Measurements from ENCODE around the gene KCNC3. TPM values are rescaled to one million over a fixed set of nuclear protein-coding genes. Genes with fewer than 3 reads are reported as not detected.
"Not testable (repeated sequence)": the region's sequence is repeated elsewhere in the genome, so short reads cannot be mapped to it uniquely, and the experiment has no call there.

The KCNC3 gene
- total RNA-seq, 1 donor from 2014 or later, result 19.2 TPM

- no peak for DNase-seq (ENCODE audit: low spot score)
- peaks cover 12% of the 10 kb centered on the region for H3K9me3 Mint-ChIP-seq
- H3K36me3 Mint-ChIP-seq (ENCODE audit: low read depth), result peaks cover 29% of the 10 kb centered on the region
- H3K4me1 Mint-ChIP-seq (ENCODE audit: low read depth), result peaks cover 8% of the 10 kb centered on the region
- no peaks in the 10 kb centered on the region for H3K27me3 Mint-ChIP-seq (ENCODE audit: low read depth)
- H3K4me3 Mint-ChIP-seq (ENCODE audit: low read depth), result no peak overlapping the region
- intact Hi-C loops (cut with micrococcal nuclease), result no loop called here
- H3K27ac Mint-ChIP-seq, result no peak overlapping the region
Measured at GRCh38 chr19:50341091-50341564, 12.0 kb upstream of the KCNC3 start.

GRCh38 chr19:50340331-50340730 is 11.2 kb upstream of the KCNC3 start:
- H3K27me3 Mint-ChIP-seq (ENCODE audit: low read depth), result no peaks in the 10 kb centered on the region
- H3K27ac Mint-ChIP-seq, result no peak overlapping the region
- peaks cover 26% of the 10 kb centered on the region for H3K36me3 Mint-ChIP-seq (ENCODE audit: low read depth)
- intact Hi-C loops (cut with micrococcal nuclease), result no loop called here
- H3K9me3 Mint-ChIP-seq, result peaks cover 10% of the 10 kb centered on the region
- H3K4me3 Mint-ChIP-seq (ENCODE audit: low read depth), result no peak overlapping the region
- H3K4me1 Mint-ChIP-seq (ENCODE audit: low read depth), result peaks cover 13% of the 10 kb centered on the region
- DNase-seq (ENCODE audit: low spot score), result no peak

DNA sequence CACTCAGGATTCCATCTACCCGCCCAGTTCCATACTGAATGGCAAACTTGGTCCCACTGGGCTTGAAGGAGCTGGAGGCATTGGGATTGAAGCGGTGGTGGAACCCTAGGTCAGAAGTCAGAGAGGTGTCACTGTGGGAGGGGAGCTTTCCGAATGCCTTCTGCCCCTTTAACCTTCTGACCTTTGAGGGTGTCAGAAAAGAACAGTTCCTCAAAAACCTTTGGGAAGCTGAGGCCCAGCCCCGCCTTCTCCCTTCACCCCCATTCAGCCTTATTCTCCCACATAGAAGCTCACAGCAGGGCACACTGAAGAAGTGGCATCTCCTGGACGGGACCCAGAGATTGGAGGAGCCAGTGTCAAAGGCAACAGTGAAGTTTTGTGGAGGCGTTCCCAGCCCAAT is 7.9 kb upstream of the KCNC3 start:
- peaks cover 29% of the 10 kb centered on the region for H3K4me1 Mint-ChIP-seq (ENCODE audit: low read depth)
- intact Hi-C loops (cut with micrococcal nuclease); H3K4me3 Mint-ChIP-seq (ENCODE audit: low read depth); H3K9me3 Mint-ChIP-seq; DNase-seq (ENCODE audit: low spot score); H3K27ac Mint-ChIP-seq; H3K27me3 Mint-ChIP-seq (ENCODE audit: low read depth): not testable (repeated sequence)
- H3K36me3 Mint-ChIP-seq (ENCODE audit: low read depth), result peaks cover 11% of the 10 kb centered on the region

DNA sequence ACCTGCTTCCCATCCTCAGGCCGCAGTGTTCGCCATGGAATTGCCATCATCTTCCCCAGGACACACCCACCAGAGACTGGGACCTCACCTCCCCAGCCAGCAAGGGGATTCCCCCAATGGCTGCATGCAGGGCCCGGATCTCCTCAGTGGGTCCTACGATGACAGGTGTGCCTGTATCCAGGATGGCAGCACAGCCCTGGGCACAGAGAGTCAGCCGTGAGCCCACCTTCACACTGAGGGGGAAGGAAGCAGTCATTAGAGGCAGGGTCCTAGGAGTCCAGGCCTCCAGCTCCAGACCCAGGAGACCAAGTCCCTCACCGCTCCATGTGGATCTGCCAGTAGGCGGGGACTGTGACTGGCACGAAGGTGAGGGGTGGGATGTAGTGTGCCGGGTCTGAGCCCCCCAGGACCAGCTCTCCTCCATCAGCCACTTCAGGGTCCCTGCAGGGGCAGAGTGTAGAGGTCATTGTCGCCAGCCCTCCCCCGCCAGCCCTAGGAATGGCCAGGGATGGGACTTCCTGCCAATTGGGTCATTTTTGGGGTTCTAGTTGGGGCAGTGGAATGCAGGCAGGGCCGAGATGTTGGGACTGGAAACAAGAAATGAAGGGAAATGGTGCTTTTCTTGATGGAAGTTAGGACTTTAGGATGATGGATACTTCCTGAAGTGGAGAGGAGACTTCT is 5.7 kb upstream of the KCNC3 start:
- Mint-ChIP-seq H3K36me3 (ENCODE audit: low read depth) (peaks cover 5% of the 10 kb centered on the region), H3K27ac (peak overlapping the region; percentile 11), H3K9me3 (no peaks in the 10 kb centered on the region)

DNA sequence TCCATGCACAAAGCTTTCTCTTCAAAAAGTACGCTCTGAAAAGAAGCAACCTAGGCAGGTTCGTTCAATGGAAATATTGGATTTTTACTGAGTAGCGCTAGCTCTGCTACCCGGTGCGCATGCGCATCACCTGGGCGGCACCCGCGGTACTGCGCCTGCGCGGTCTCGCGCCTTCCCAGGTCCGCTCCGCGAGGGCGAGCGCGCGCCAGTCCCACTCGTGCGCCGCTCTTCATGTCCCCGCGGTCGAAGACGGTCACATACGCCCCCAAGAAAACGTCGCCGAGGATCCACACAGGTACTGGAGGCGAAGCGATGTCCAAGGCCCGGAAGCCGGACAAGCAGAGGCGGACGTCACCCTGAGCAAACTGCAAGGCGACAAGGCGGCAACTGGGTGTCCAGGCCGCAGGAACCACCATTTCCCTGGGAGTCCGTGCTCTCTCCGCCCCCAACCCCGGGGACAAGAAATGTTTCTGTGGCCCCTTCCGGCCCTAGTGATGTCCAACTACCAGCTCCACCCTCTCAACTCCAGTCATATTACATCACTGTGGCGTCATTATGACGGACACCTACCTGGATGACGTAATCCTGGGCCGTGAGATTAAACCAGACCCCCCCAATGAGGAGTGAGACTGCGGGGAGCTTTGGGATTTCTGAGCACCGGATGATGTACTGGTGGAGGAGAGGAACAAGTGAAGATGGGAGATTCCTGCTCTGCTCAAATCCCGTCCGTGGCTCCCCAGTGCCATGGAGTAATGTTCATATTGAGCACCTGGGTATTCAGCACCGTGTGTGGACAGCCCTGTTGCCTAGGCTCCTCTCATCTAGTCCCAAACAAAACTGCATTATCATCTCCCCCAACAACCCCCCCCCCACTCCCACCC is 4.8 kb upstream of the KCNC3 start:
- no peaks in the 10 kb centered on the region for H3K9me3 Mint-ChIP-seq
- peaks cover 4% of the 10 kb centered on the region for H3K36me3 Mint-ChIP-seq (ENCODE audit: low read depth)
- intact Hi-C loops (cut with micrococcal nuclease), result loop anchor here (5.0 kb wide), 1 partner anchor 43 kb away; the partner anchor contains the start of gene NR1H2
- H3K27ac Mint-ChIP-seq, result peak overlapping the region; percentile 98
- peak overlapping the region; percentile 83 for H3K4me3 Mint-ChIP-seq (ENCODE audit: low read depth)
- no peaks in the 10 kb centered on the region for H3K27me3 Mint-ChIP-seq (ENCODE audit: low read depth)
- DNase-seq (ENCODE audit: low spot score), result peak; percentile 84
- peaks cover 48% of the 10 kb centered on the region for H3K4me1 Mint-ChIP-seq (ENCODE audit: low read depth)

More for the DNA sequence above, 5.7 kb upstream of the KCNC3 start:
- no peak for DNase-seq (ENCODE audit: low spot score)
- H3K4me3 Mint-ChIP-seq (ENCODE audit: low read depth), result peak overlapping the region; percentile 53
- peaks cover 42% of the 10 kb centered on the region for H3K4me1 Mint-ChIP-seq (ENCODE audit: low read depth)
- no peaks in the 10 kb centered on the region for H3K27me3 Mint-ChIP-seq (ENCODE audit: low read depth)
- intact Hi-C loops (cut with micrococcal nuclease), result loop anchor here (5.0 kb wide), 1 partner anchor 42 kb away; the partner anchor contains the start of gene NR1H2

DNA sequence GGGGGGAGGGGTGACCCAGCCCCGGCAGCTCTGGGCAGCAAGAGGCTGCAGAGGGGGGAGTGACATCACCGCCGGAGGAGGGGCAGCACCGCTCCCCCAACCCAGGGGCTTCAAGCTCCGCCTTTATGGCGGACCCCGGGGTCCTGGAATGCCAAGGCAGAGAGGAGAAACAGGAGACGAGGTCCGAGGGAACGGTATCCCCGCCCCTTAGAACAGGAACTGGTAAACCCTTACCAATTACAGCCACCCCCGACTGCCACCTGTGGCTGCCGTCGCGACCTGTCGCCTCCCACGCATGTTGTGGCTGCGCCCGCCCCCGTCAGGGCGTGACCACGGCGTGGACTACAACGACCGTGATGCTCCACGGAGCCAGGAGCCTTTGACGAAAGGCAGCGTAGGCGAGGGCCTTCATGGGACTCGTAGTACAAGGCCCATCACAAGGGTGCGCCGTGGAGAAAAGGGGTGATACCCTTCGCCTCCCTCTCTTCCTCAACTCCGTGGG is 4.1 kb upstream of the KCNC3 start:
- H3K36me3 Mint-ChIP-seq (ENCODE audit: low read depth), result peaks cover 4% of the 10 kb centered on the region
- peak overlapping the region; percentile 83 for H3K4me3 Mint-ChIP-seq (ENCODE audit: low read depth)
- peak; percentile 94 for DNase-seq (ENCODE audit: low spot score)
- peak overlapping the region; percentile 98 for H3K27ac Mint-ChIP-seq
- intact Hi-C loops (cut with micrococcal nuclease), result loop anchor here (5.0 kb wide), 1 partner anchor 44 kb away; the partner anchor contains the start of gene NR1H2
- peaks cover 48% of the 10 kb centered on the region for H3K4me1 Mint-ChIP-seq (ENCODE audit: low read depth)
- no peaks in the 10 kb centered on the region for H3K9me3 Mint-ChIP-seq
- no peaks in the 10 kb centered on the region for H3K27me3 Mint-ChIP-seq (ENCODE audit: low read depth)

DNA sequence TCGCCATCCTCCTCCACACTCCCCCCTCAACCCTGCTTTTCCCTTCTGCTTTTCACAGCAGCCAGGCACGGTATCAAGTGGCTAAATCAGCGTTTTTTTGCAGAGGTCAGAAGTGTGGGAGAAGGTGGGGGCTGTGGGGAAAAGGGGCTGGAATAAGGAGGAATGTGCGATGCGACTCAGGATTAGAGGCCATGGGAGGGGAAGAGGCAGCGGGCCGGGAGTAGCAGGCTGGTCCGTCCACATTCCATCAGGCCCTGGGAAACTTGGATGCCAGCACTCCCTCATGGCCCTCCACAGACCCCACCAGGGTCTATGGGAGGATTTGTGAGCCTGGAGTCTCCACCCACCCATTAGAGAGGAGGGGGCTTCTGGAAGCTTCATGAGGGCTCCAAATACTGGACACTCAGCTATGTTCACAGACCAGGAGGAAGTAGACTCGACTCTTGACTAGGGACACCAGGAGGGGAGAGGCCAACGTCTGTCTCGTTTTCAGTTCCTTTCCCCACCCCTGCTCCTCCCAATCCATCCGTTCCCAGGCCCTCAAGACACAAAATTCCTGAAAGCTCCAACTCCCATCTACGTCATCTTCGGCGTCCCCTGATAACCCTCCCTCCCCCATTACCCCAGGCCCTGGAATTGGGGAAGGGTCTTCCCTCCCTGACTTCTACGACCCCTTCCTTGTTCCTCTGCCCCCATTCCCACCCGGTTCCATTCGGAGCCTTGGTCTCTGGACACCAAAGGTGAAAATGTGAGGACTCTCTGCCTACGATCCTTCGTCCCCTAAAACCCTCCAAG is 3.3 kb upstream of the KCNC3 start:
- intact Hi-C loops (cut with micrococcal nuclease), result loop anchor here (5.0 kb wide), 1 partner anchor 45 kb away; the partner anchor contains the start of gene NR1H2
- Mint-ChIP-seq H3K27me3 (ENCODE audit: low read depth) (peaks cover 5% of the 10 kb centered on the region), H3K9me3 (no peaks in the 10 kb centered on the region), H3K4me3 (ENCODE audit: low read depth) (peak overlapping the region; percentile 83), H3K4me1 (ENCODE audit: low read depth) (peaks cover 52% of the 10 kb centered on the region), H3K27ac (peak overlapping the region; percentile 83), H3K36me3 (ENCODE audit: low read depth) (peaks cover 9% of the 10 kb centered on the region)
- DNase-seq (ENCODE audit: low spot score), result no peak

DNA sequence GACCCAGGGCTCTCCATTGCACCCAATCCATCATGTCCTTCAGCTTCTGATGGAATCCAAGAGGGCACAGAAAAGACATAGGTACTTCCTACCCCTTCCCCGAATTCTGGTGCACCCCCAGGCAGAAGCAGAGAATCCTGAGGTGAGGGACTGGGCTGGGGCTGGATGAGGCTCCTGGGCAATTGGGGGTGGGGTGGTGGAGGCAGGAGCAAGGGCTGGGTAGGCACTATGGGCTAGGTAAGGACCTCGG is 2.7 kb upstream of the KCNC3 start:
- Mint-ChIP-seq H3K36me3 (ENCODE audit: low read depth) (peaks cover 14% of the 10 kb centered on the region), H3K4me3 (ENCODE audit: low read depth) (peak overlapping the region; percentile 83), H3K27ac (peak overlapping the region; percentile 88), H3K27me3 (ENCODE audit: low read depth) (peaks cover 10% of the 10 kb centered on the region), H3K4me1 (ENCODE audit: low read depth) (peaks cover 57% of the 10 kb centered on the region), H3K9me3 (no peaks in the 10 kb centered on the region)
- intact Hi-C loops (cut with micrococcal nuclease), result loop anchor here (2.0 to 5.0 kb wide), 3 partner anchors 15 to 45 kb away; partner anchors contain the start of gene NR1H2
- DNase-seq (ENCODE audit: low spot score), result no peak

- Mint-ChIP-seq H3K9me3 (no peaks in the 10 kb centered on the region), H3K27ac (peak overlapping the region; percentile 88), H3K27me3 (ENCODE audit: low read depth) (peaks cover 15% of the 10 kb centered on the region), H3K36me3 (ENCODE audit: low read depth) (peaks cover 19% of the 10 kb centered on the region), H3K4me1 (ENCODE audit: low read depth) (peaks cover 62% of the 10 kb centered on the region), H3K4me3 (ENCODE audit: low read depth) (peak overlapping the region; percentile 83)
- intact Hi-C loops (cut with micrococcal nuclease), result loop anchor here (2.0 to 5.0 kb wide), 3 partner anchors 15 to 46 kb away; partner anchors contain the start of gene NR1H2
- DNase-seq (ENCODE audit: low spot score), result no peak
Measured at GRCh38 chr19:50331221-50331993, 2.2 kb upstream of the KCNC3 start.

DNA sequence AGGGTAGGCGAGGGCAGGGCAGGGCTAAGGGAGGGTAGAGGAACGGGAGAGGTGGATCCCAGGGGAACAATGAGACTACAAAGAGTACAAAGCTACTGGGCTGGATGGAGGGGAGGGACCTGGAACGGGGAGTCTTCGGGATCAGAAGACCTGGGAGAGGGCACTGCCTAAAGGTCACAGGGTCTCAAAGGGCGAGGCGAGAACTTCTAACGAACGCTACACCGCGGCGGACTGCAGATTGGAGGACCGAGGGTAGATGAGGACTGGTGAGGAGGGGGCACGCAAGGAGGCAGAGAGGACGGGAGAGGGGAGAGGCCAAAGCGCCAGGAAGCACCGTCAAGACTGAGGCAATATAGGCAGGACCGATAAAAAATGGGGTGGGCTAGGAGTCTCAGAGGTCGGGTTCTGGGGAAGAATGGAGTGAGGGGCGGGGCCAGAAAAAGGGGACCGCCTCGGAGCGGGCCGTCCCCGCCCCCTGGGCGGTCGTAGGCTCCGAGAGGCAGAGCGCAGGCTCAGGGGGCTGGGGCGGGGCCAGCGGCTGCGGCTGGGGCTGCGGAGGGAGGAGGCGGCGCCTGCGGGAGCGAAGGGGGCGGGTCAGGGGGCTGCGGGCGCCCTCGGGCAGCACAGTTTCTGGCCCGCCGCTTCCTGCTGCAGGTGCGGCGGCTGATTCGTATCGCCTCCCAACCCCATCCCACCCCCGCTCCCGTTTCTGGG is 1.3 kb upstream of the KCNC3 start:
- H3K36me3 Mint-ChIP-seq (ENCODE audit: low read depth), result peaks cover 19% of the 10 kb centered on the region
- peaks cover 15% of the 10 kb centered on the region for H3K27me3 Mint-ChIP-seq (ENCODE audit: low read depth)
- H3K4me3 Mint-ChIP-seq (ENCODE audit: low read depth), result peak overlapping the region; percentile 91
- DNase-seq (ENCODE audit: low spot score), result peak; percentile 89
- intact Hi-C loops (cut with micrococcal nuclease), result loop anchor here (2.0 to 5.0 kb wide), 3 partner anchors 16 to 47 kb away; partner anchors contain the start of gene NR1H2
- H3K4me1 Mint-ChIP-seq (ENCODE audit: low read depth), result peaks cover 63% of the 10 kb centered on the region
- no peaks in the 10 kb centered on the region for H3K9me3 Mint-ChIP-seq
- H3K27ac Mint-ChIP-seq, result peak overlapping the region; percentile 95

GRCh38 chr19:50329926-50330294 is 733 bp upstream of the KCNC3 start:
- H3K4me1 Mint-ChIP-seq (ENCODE audit: low read depth), result peaks cover 58% of the 10 kb centered on the region
- not testable (repeated sequence) for H3K9me3 Mint-ChIP-seq; DNase-seq (ENCODE audit: low spot score)
- peaks cover 15% of the 10 kb centered on the region for H3K27me3 Mint-ChIP-seq (ENCODE audit: low read depth)
- peaks cover 19% of the 10 kb centered on the region for H3K36me3 Mint-ChIP-seq (ENCODE audit: low read depth)
- peak overlapping the region; percentile 95 for H3K27ac Mint-ChIP-seq
- intact Hi-C loops (cut with micrococcal nuclease), result loop anchor here (2.0 to 5.0 kb wide), 4 partner anchors 17 to 401 kb away; partner anchors contain the start of genes ATF5, NR1H2 and NUP62
- H3K4me3 Mint-ChIP-seq (ENCODE audit: low read depth), result peak overlapping the region; percentile 91
